ENCODE results near the gene KREMEN1.

Gene KREMEN1

GRCh38 chr22:29103121-29103520 is 30.3 kb downstream of the KREMEN1 start:
- Histone ChIP-seq H3K4me3 (ENCODE audit: insufficient read depth, low read depth, low read length) (no peak overlapping the region), H3K9me3 (ENCODE audit: control insufficient read depth, low read length) (no peaks in the 10 kb centered on the region), H3K36me3 (ENCODE audit: control insufficient read depth, insufficient read depth, low read length) (no peaks in the 10 kb centered on the region), H3K27me3 (ENCODE audit: control insufficient read depth, insufficient read depth, low read length, poor library complexity, severe bottlenecking) (no peaks in the 10 kb centered on the region), H3K27ac (ENCODE audit: insufficient read depth, low read depth, low read length, poor library complexity, severe bottlenecking) (no peak overlapping the region), H3K4me1 (ENCODE audit: control insufficient read depth, insufficient read depth, low read length) (peaks cover 17% of the 10 kb centered on the region)
- 63 to 74% methylated on average over 1 of the region's 1 CpG for WGBS, 2 experiments

GRCh38 chr22:29105468-29105867 is 32.6 kb downstream of the KREMEN1 start:
- H3K36me3 ChIP-seq (ENCODE audit: control insufficient read depth, insufficient read depth, low read length) = no peaks in the 10 kb centered on the region
- H3K27me3 ChIP-seq (ENCODE audit: control insufficient read depth, insufficient read depth, low read length, poor library complexity, severe bottlenecking) = no peaks in the 10 kb centered on the region
- peaks cover 17% of the 10 kb centered on the region for H3K4me1 ChIP-seq (ENCODE audit: control insufficient read depth, insufficient read depth, low read length)
- H3K4me3 ChIP-seq (ENCODE audit: insufficient read depth, low read depth, low read length) = no peak overlapping the region
- H3K9me3 ChIP-seq (ENCODE audit: control insufficient read depth, low read length) = no peaks in the 10 kb centered on the region
- no peak overlapping the region for H3K27ac ChIP-seq (ENCODE audit: insufficient read depth, low read depth, low read length, poor library complexity, severe bottlenecking)
- 79 to 88% methylated on average over 2 of the region's 2 CpGs for WGBS, 2 experiments

- 7 to 14% methylated on average over 4 of the region's 4 CpGs for WGBS, 2 experiments
- Histone ChIP-seq H3K4me3 (ENCODE audit: insufficient read depth, low read depth, low read length) (no peak overlapping the region), H3K27me3 (ENCODE audit: control insufficient read depth, insufficient read depth, low read length, poor library complexity, severe bottlenecking) (no peaks in the 10 kb centered on the region), H3K27ac (ENCODE audit: insufficient read depth, low read depth, low read length, poor library complexity, severe bottlenecking) (no peak overlapping the region), H3K4me1 (ENCODE audit: control insufficient read depth, insufficient read depth, low read length) (peaks cover 17% of the 10 kb centered on the region), H3K36me3 (ENCODE audit: control insufficient read depth, insufficient read depth, low read length) (no peaks in the 10 kb centered on the region), H3K9me3 (ENCODE audit: control insufficient read depth, low read length) (no peaks in the 10 kb centered on the region)
These were observed 34.0 kb downstream of the KREMEN1 start for GRCh38 chr22:29106839-29107238.

GRCh38 chr22:29108137-29108536 is 35.3 kb downstream of the KREMEN1 start:
- Histone ChIP-seq H3K9me3 (ENCODE audit: control insufficient read depth, low read length) (no peaks in the 10 kb centered on the region), H3K36me3 (ENCODE audit: control insufficient read depth, insufficient read depth, low read length) (no peaks in the 10 kb centered on the region), H3K27ac (ENCODE audit: insufficient read depth, low read depth, low read length, poor library complexity, severe bottlenecking) (no peak overlapping the region), H3K4me3 (ENCODE audit: insufficient read depth, low read depth, low read length) (no peak overlapping the region), H3K4me1 (ENCODE audit: control insufficient read depth, insufficient read depth, low read length) (peaks cover 9% of the 10 kb centered on the region), H3K27me3 (ENCODE audit: control insufficient read depth, insufficient read depth, low read length, poor library complexity, severe bottlenecking) (no peaks in the 10 kb centered on the region)
- 92 to 97% methylated on average over 5 of the region's 5 CpGs for WGBS, 2 experiments

GRCh38 chr22:29109822-29110221 is 37.0 kb downstream of the KREMEN1 start:
- H3K9me3 ChIP-seq (ENCODE audit: control insufficient read depth, low read length) = no peaks in the 10 kb centered on the region
- H3K4me3 ChIP-seq (ENCODE audit: insufficient read depth, low read depth, low read length) = no peak overlapping the region
- no peak overlapping the region for H3K27ac ChIP-seq (ENCODE audit: insufficient read depth, low read depth, low read length, poor library complexity, severe bottlenecking)
- 90 to 92% methylated on average over 4 of the region's 4 CpGs for WGBS, 2 experiments
- H3K4me1 ChIP-seq (ENCODE audit: control insufficient read depth, insufficient read depth, low read length) = peaks cover 4% of the 10 kb centered on the region
- H3K36me3 ChIP-seq (ENCODE audit: control insufficient read depth, insufficient read depth, low read length) = no peaks in the 10 kb centered on the region
- H3K27me3 ChIP-seq (ENCODE audit: control insufficient read depth, insufficient read depth, low read length, poor library complexity, severe bottlenecking) = no peaks in the 10 kb centered on the region

GRCh38 chr22:29110946-29111345 is 38.1 kb downstream of the KREMEN1 start:
- Histone ChIP-seq H3K36me3 (ENCODE audit: control insufficient read depth, insufficient read depth, low read length) (no peaks in the 10 kb centered on the region), H3K27ac (ENCODE audit: insufficient read depth, low read depth, low read length, poor library complexity, severe bottlenecking) (no peak overlapping the region), H3K4me1 (ENCODE audit: control insufficient read depth, insufficient read depth, low read length) (peaks cover 4% of the 10 kb centered on the region), H3K9me3 (ENCODE audit: control insufficient read depth, low read length) (no peaks in the 10 kb centered on the region), H3K4me3 (ENCODE audit: insufficient read depth, low read depth, low read length) (no peak overlapping the region), H3K27me3 (ENCODE audit: control insufficient read depth, insufficient read depth, low read length, poor library complexity, severe bottlenecking) (no peaks in the 10 kb centered on the region)
- WGBS, 2 experiments = 96 to 100% methylated on average over 1 of the region's 3 CpGs

GRCh38 chr22:29112121-29112520 is 39.3 kb downstream of the KREMEN1 start:
- no peak overlapping the region for H3K4me3 ChIP-seq (ENCODE audit: insufficient read depth, low read depth, low read length)
- H3K36me3 ChIP-seq (ENCODE audit: control insufficient read depth, insufficient read depth, low read length) = no peaks in the 10 kb centered on the region
- no peaks in the 10 kb centered on the region for H3K9me3 ChIP-seq (ENCODE audit: control insufficient read depth, low read length)
- 85% methylated on average over 3 of the region's 3 CpGs for WGBS, 2 experiments
- H3K27me3 ChIP-seq (ENCODE audit: control insufficient read depth, insufficient read depth, low read length, poor library complexity, severe bottlenecking) = no peaks in the 10 kb centered on the region
- H3K4me1 ChIP-seq (ENCODE audit: control insufficient read depth, insufficient read depth, low read length) = no peaks in the 10 kb centered on the region
- H3K27ac ChIP-seq (ENCODE audit: insufficient read depth, low read depth, low read length, poor library complexity, severe bottlenecking) = no peak overlapping the region

- Histone ChIP-seq H3K27me3 (ENCODE audit: control insufficient read depth, insufficient read depth, low read length, poor library complexity, severe bottlenecking) (no peaks in the 10 kb centered on the region), H3K27ac (ENCODE audit: insufficient read depth, low read depth, low read length, poor library complexity, severe bottlenecking) (no peak overlapping the region), H3K4me1 (ENCODE audit: control insufficient read depth, insufficient read depth, low read length) (no peaks in the 10 kb centered on the region), H3K36me3 (ENCODE audit: control insufficient read depth, insufficient read depth, low read length) (no peaks in the 10 kb centered on the region), H3K9me3 (ENCODE audit: control insufficient read depth, low read length) (no peaks in the 10 kb centered on the region), H3K4me3 (ENCODE audit: insufficient read depth, low read depth, low read length) (no peak overlapping the region)
- WGBS, 2 experiments = 92 to 94% methylated on average over 7 of the region's 7 CpGs
These were observed 39.8 kb downstream of the KREMEN1 start for GRCh38 chr22:29112681-29113080.

- Histone ChIP-seq H3K36me3 (ENCODE audit: control insufficient read depth, insufficient read depth, low read length) (no peaks in the 10 kb centered on the region), H3K9me3 (ENCODE audit: control insufficient read depth, low read length) (no peaks in the 10 kb centered on the region), H3K27me3 (ENCODE audit: control insufficient read depth, insufficient read depth, low read length, poor library complexity, severe bottlenecking) (no peaks in the 10 kb centered on the region), H3K27ac (ENCODE audit: insufficient read depth, low read depth, low read length, poor library complexity, severe bottlenecking) (no peak overlapping the region), H3K4me1 (ENCODE audit: control insufficient read depth, insufficient read depth, low read length) (no peaks in the 10 kb centered on the region), H3K4me3 (ENCODE audit: insufficient read depth, low read depth, low read length) (no peak overlapping the region)
- WGBS, 2 experiments = 97% methylated on average over 4 of the region's 4 CpGs
These were observed 40.5 kb downstream of the KREMEN1 start for GRCh38 chr22:29113319-29113718.

- Histone ChIP-seq H3K27me3 (ENCODE audit: control insufficient read depth, insufficient read depth, low read length, poor library complexity, severe bottlenecking) (no peaks in the 10 kb centered on the region), H3K36me3 (ENCODE audit: control insufficient read depth, insufficient read depth, low read length) (no peaks in the 10 kb centered on the region), H3K27ac (ENCODE audit: insufficient read depth, low read depth, low read length, poor library complexity, severe bottlenecking) (no peak overlapping the region), H3K4me1 (ENCODE audit: control insufficient read depth, insufficient read depth, low read length) (no peaks in the 10 kb centered on the region), H3K9me3 (ENCODE audit: control insufficient read depth, low read length) (no peaks in the 10 kb centered on the region), H3K4me3 (ENCODE audit: insufficient read depth, low read depth, low read length) (no peak overlapping the region)
- 88 to 90% methylated on average over 4 of the region's 4 CpGs for WGBS, 2 experiments
These were observed 41.6 kb downstream of the KREMEN1 start for GRCh38 chr22:29114392-29114791.

- no peak overlapping the region for H3K27ac ChIP-seq (ENCODE audit: insufficient read depth, low read depth, low read length, poor library complexity, severe bottlenecking)
- H3K9me3 ChIP-seq (ENCODE audit: control insufficient read depth, low read length) = no peaks in the 10 kb centered on the region
- WGBS, 2 experiments = 92 to 95% methylated on average over 2 of the region's 2 CpGs
- no peak overlapping the region for H3K4me3 ChIP-seq (ENCODE audit: insufficient read depth, low read depth, low read length)
- no peaks in the 10 kb centered on the region for H3K27me3 ChIP-seq (ENCODE audit: control insufficient read depth, insufficient read depth, low read length, poor library complexity, severe bottlenecking)
- H3K4me1 ChIP-seq (ENCODE audit: control insufficient read depth, insufficient read depth, low read length) = no peaks in the 10 kb centered on the region
- no peaks in the 10 kb centered on the region for H3K36me3 ChIP-seq (ENCODE audit: control insufficient read depth, insufficient read depth, low read length)
These were observed 43.0 kb downstream of the KREMEN1 start for GRCh38 chr22:29115682-29116288.

All from ectodermal cell (in vitro differentiated cells).